ENCODE data around the gene ZNF484.
"Not testable (repeated sequence)": the region's sequence is repeated elsewhere in the genome, so short reads cannot be mapped to it uniquely, and the experiment has no call there.

The ZNF484 gene

GRCh38 chr9:92857236-92857635 lies 20.6 kb downstream of the ZNF484 start:
- no peak for DNase-seq

- DNase-seq, result no peak
Measured at GRCh38 chr9:92853716-92854115, 24.1 kb downstream of the ZNF484 start.

- peak; percentile 10 for DNase-seq
Measured at GRCh38 chr9:92850898-92851297, 26.9 kb downstream of the ZNF484 start.

GRCh38 chr9:92848740-92849139 lies 29.1 kb downstream of the ZNF484 start:
- DNase-seq, result not testable (repeated sequence)

GRCh38 chr9:92846662-92847145 lies 31.1 kb downstream of the ZNF484 start:
- DNase-seq, result peak; percentile 6

GRCh38 chr9:92838411-92838810 lies 39.4 kb downstream of the ZNF484 start:
- not testable (repeated sequence) for DNase-seq

- DNase-seq, result no peak
Measured at GRCh38 chr9:92837191-92837590, 40.6 kb downstream of the ZNF484 start.

- no peak for DNase-seq
Measured at GRCh38 chr9:92829420-92829819, 48.4 kb downstream of the ZNF484 start.

GRCh38 chr9:92825065-92825464 lies 52.8 kb downstream of the ZNF484 start:
- peak; percentile 44 for DNase-seq

GRCh38 chr9:92820964-92821363 lies 56.9 kb downstream of the ZNF484 start:
- no peak for DNase-seq

GRCh38 chr9:92819898-92820297 lies 57.9 kb downstream of the ZNF484 start:
- DNase-seq, result not testable (repeated sequence)

- not testable (repeated sequence) for DNase-seq
Measured at GRCh38 chr9:92809629-92810326, 68.1 kb downstream of the ZNF484 start.

GRCh38 chr9:92808726-92809451 lies 68.9 kb downstream of the ZNF484 start:
- peak; percentile 9 for DNase-seq

GRCh38 chr9:92807757-92808725 lies 69.8 kb downstream of the ZNF484 start:
- DNase-seq, result no peak

GRCh38 chr9:92807031-92807756 lies 70.6 kb downstream of the ZNF484 start:
- DNase-seq, result no peak

- DNase-seq, result no peak
Measured at GRCh38 chr9:92804727-92805126, 73.1 kb downstream of the ZNF484 start.

GRCh38 chr9:92798358-92798757 lies 79.5 kb downstream of the ZNF484 start:
- no peak for DNase-seq

GRCh38 chr9:92796337-92796804 lies 81.5 kb downstream of the ZNF484 start:
- DNase-seq, result not testable (repeated sequence)

GRCh38 chr9:92795598-92796336 lies 82.1 kb downstream of the ZNF484 start:
- DNase-seq, result no peak
